Kasumi-1 (cell line): Measurements from ENCODE around the gene CCT7.
A peak's percentile ranks its signal among the peaks of the same experiment; 100 is the strongest.

ENCODE experiments used
- DNase-seq, 2 experiments: peaks; one replicate each; lab custom pipeline; 2025; lab: John Stamatoyannopoulos, UW

CCT7 gene

GRCh38 chr2:73225513-73226360 lies 8.4 kb upstream of the CCT7 start:
- peak; percentile 22 to 44 for DNase-seq

- DNase-seq, result no peak
Measured at GRCh38 chr2:73227086-73227485, 7.0 kb upstream of the CCT7 start.

- DNase-seq, result no peak
Measured at GRCh38 chr2:73228631-73229030, 5.5 kb upstream of the CCT7 start.

- DNase-seq, result peak; percentile 24 to 25
Measured at GRCh38 chr2:73232403-73233153, 1.5 kb upstream of the CCT7 start.

- peak; percentile 98 to 99 for DNase-seq
Measured at GRCh38 chr2:73233154-73233931, 765 bp upstream of the CCT7 start, which contains the start of gene PRADC1. Gene PRADC1, minus strand, starts transcription at chr2:73233239. Its CDS starts 79 bp downstream, at chr2:73233160.

- DNase-seq, result no peak
Measured at GRCh38 chr2:73235315-73236028, 1.4 kb downstream of the CCT7 start.

- DNase-seq, result no peak
Measured at GRCh38 chr2:73237168-73237567, 3.1 kb downstream of the CCT7 start.

- DNase-seq, result no peak
Measured at GRCh38 chr2:73238149-73238548, 4.0 kb downstream of the CCT7 start.

GRCh38 chr2:73238976-73239375 lies 4.9 kb downstream of the CCT7 start:
- no peak for DNase-seq

- DNase-seq, result no peak
Measured at GRCh38 chr2:73239776-73240175, 5.7 kb downstream of the CCT7 start.

GRCh38 chr2:73243884-73244570 lies 9.9 kb downstream of the CCT7 start:
- no peak for DNase-seq

- DNase-seq, result no peak
Measured at GRCh38 chr2:73244580-73244979, 10.5 kb downstream of the CCT7 start.

- DNase-seq, result no peak
Measured at GRCh38 chr2:73246850-73247249, 12.7 kb downstream of the CCT7 start.

- no peak for DNase-seq
Measured at GRCh38 chr2:73249636-73250035, 15.5 kb downstream of the CCT7 start.

GRCh38 chr2:73250872-73251846 lies 17.1 kb downstream of the CCT7 start:
- DNase-seq, result no peak

GRCh38 chr2:73252238-73253027 lies 18.3 kb downstream of the CCT7 start:
- no peak for DNase-seq

GRCh38 chr2:73253400-73253799 lies 19.3 kb downstream of the CCT7 start:
- DNase-seq, result no peak

- peak; percentile 20 to 37 for DNase-seq
Measured at GRCh38 chr2:73253901-73254300, 19.8 kb downstream of the CCT7 start.
